Endothelial cell of umbilical vein (primary cell): ENCODE data around the gene ZNRF1. TPM values are rescaled to one million over a fixed set of nuclear protein-coding genes. Genes with fewer than 3 reads are reported as not detected.

Experiments used
- BruUV-seq: library from RNA; stranded (reverse); fragments of 400-500 nt; replicated peaks from 2 replicates; lab custom pipeline; 2021; lab: Mats Ljungman, UMichigan
- CTCF ChIA-PET: fragments of 300-600, 350-600 bp; sonication (Branson Sonifier 250); formaldehyde crosslinking; loops from one replicate; lab custom pipeline; 2021; ENCODE audit warnings: antibody characterized with exemption, inconsistent platforms; lab: Charles Lee
- POLR2A ChIA-PET: fragments of 300-600, 350-600 bp; sonication (Branson Sonifier 250); formaldehyde crosslinking; loops from one replicate; lab custom pipeline; 2021; ENCODE audit warnings: antibody characterized with exemption, inconsistent platforms; lab: Charles Lee
- DNase-seq: peaks from one replicate; pipeline ENCODE4 v3.0.0-alpha.2; 2011; ENCODE audit warnings: low read depth, low spot score
- FAIRE-seq: peaks from 2 replicates; lab custom pipeline; 2011; peaks lifted over from hg19 to GRCh38; lab: Jason Lieb, UNC
- H2AFZ ChIP-seq: 2 replicates; pipeline ENCODE4 v1.6.0; 2012; ENCODE audit warnings: low read depth, low read length, control low read depth, inconsistent platforms
- H3K27ac ChIP-seq: 2 replicates; pipeline ENCODE4 v1.5.1; 2011; ENCODE audit warnings: low read depth, mild to moderate bottlenecking, control low read depth, low read length, moderate library complexity; ENCODE audit not compliant: insufficient read depth
- H3K27me3 ChIP-seq, 2 experiments: 2 replicates each; pipeline versions ENCODE4 v1.6.0 to v1.6.1; 2011; ENCODE audit warnings: low read length in 2 of 2, mixed read lengths in 1 of 2; ENCODE audit not compliant: control insufficient read depth in 2 of 2, insufficient read depth in 2 of 2
- H3K36me3 ChIP-seq, 2 experiments: 2 replicates in 1 of 2; 3 replicates in 1 of 2; pipeline ENCODE4 v1.5.1; 2011; ENCODE audit warnings: low read length in 2 of 2, mild to moderate bottlenecking in 1 of 2, moderate library complexity in 1 of 2; ENCODE audit not compliant: control insufficient read depth in 2 of 2, insufficient read depth in 2 of 2; ENCODE audit errors: extremely low read depth in 1 of 2
- H3K4me1 ChIP-seq: 3 replicates; pipeline ENCODE4 v1.5.1; 2011; ENCODE audit warnings: mild to moderate bottlenecking, low read length; ENCODE audit not compliant: control insufficient read depth, insufficient read depth; ENCODE audit errors: extremely low read depth
- H3K4me2 ChIP-seq: 2 replicates; pipeline ENCODE4 v1.6.1; 2011; ENCODE audit warnings: low read length, control low read depth, mixed read lengths; ENCODE audit not compliant: insufficient read depth
- H3K4me3 ChIP-seq, 3 experiments: fragments of 200-600 bp in 1 of 3; sonication (generic), shearing (Covaris generic) in 1 of 3; replicated peaks in 1 of 3; 2 replicates each; pipeline ENCODE4 v1.5.1; 2011 to 2016; ENCODE audit warnings: control low read depth in 3 of 3, low read length in 3 of 3, mild to moderate bottlenecking in 2 of 3, inconsistent platforms in 1 of 3, low read depth in 1 of 3, moderate library complexity in 1 of 3; ENCODE audit not compliant: insufficient read depth in 1 of 3
- H3K79me2 ChIP-seq: 2 replicates; pipeline ENCODE4 v1.6.0; 2012; ENCODE audit warnings: low read length, inconsistent platforms; ENCODE audit not compliant: control insufficient read depth, insufficient read depth
- H3K9ac ChIP-seq: replicated peaks from 2 replicates; pipeline ENCODE3; 2011; ENCODE audit warnings: low read length, control low read depth; ENCODE audit not compliant: insufficient read depth; ENCODE audit errors: extremely low read depth
- H3K9me1 ChIP-seq: replicated peaks from 3 replicates; pipeline ENCODE4 v1.6.0; 2011; ENCODE audit warnings: mild to moderate bottlenecking, low read length; ENCODE audit not compliant: control insufficient read depth, insufficient read depth; ENCODE audit errors: extremely low read depth
- H3K9me3 ChIP-seq: replicated peaks from 2 replicates; pipeline ENCODE4 v1.5.1; 2012; ENCODE audit warnings: low read length, inconsistent platforms; ENCODE audit not compliant: control insufficient read depth, insufficient read depth
- H4K20me1 ChIP-seq: replicated peaks from 2 replicates; pipeline ENCODE3; 2011; ENCODE audit warnings: mild to moderate bottlenecking, low read length; ENCODE audit not compliant: control insufficient read depth, insufficient read depth; ENCODE audit errors: extremely low read depth
- EZH2 ChIP-seq: IDR thresholded peaks from 2 replicates; pipeline ENCODE4 v1.6.1; 2012; ENCODE audit warnings: borderline replicate concordance, low read depth, mild to moderate bottlenecking, moderate library complexity, low read length, inconsistent platforms; ENCODE audit not compliant: severe bottlenecking
- FOS ChIP-seq: IDR thresholded peaks from 2 replicates; pipeline ENCODE4 v1.6.1; 2011; ENCODE audit warnings: mild to moderate bottlenecking, low read length, moderate library complexity, borderline replicate concordance; ENCODE audit not compliant: insufficient read depth
- GATA2 ChIP-seq: IDR thresholded peaks from 2 replicates; pipeline ENCODE4 v1.7.0; 2011; ENCODE audit warnings: low read depth, mild to moderate bottlenecking, moderate library complexity, mixed read lengths, low read length; ENCODE audit not compliant: insufficient read length, insufficient read depth
- JUN ChIP-seq: IDR thresholded peaks from 2 replicates; pipeline ENCODE4 v1.6.1; 2011; ENCODE audit warnings: borderline replicate concordance, low read depth; ENCODE audit not compliant: insufficient read length, insufficient read depth
- MYC ChIP-seq: IDR thresholded peaks from one replicate; pipeline ENCODE4 v1.6.1; 2011; ENCODE audit warnings: mild to moderate bottlenecking, low read depth, low read length
- POLR2A ChIP-seq: IDR thresholded peaks from 2 replicates; pipeline ENCODE4 v1.6.1; 2012; ENCODE audit warnings: low read depth, mild to moderate bottlenecking, control low read depth, low read length
- POLR2AphosphoS5 ChIP-seq: IDR thresholded peaks from 2 replicates; pipeline ENCODE4 v1.6.1; 2012; ENCODE audit warnings: low read depth, mild to moderate bottlenecking, control low read depth, low read length, moderate library complexity; ENCODE audit not compliant: insufficient read depth
- dilution Hi-C: fragments of 300-500 bp; cut with MboI; formaldehyde crosslinking; loops from one replicate; pipeline ENCODE4 v1.15.0; 2019; ENCODE audit warnings: low sequenced_read_pairs; ENCODE audit not compliant: extremely low pct_ligation_motif_present
- intact Hi-C: fragments of 100-400 bp; cut with micrococcal nuclease; formaldehyde crosslinking; loops from one replicate; pipeline ENCODE4 v1.10.0; 2022
- polyA plus RNA-seq, 4 experiments: library from polyadenylated mRNA; depleted of rRNA in 3 of 4; stranded (reverse) in 3 of 4; unstranded in 1 of 4; fragments of >200 nt; gene quantifications; 2 replicates each; pipeline versions ENCODE4 v1.2.1 to v1.2.3, GENCODE V29; 2011 to 2012; ENCODE audit warnings: missing spikeins in 1 of 4
- total RNA-seq: library from RNA; stranded (reverse); gene quantifications from 2 replicates; pipeline ENCODE4 v1.2.3, GENCODE V29; 2021
- TF ChIP-seq, protein P1 (sequence below), 2 donors: IDR thresholded peaks; 1 replicate in 1 of 2; 2 replicates in 1 of 2; pipeline ENCODE4 v1.5.1; 2011; ENCODE audit warnings: low read length in 2 of 2, mild to moderate bottlenecking in 2 of 2, moderate library complexity in 2 of 2, control low read depth in 1 of 2, inconsistent platforms in 1 of 2, low read depth in 1 of 2; ENCODE audit not compliant: insufficient read depth in 1 of 2; ENCODE audit errors: extremely low read depth in 1 of 2
- TF ChIP-seq, protein P2 (sequence below): IDR thresholded peaks from 2 replicates; pipeline ENCODE4 v1.6.1; 2011; ENCODE audit not compliant: insufficient read depth, insufficient read length

Gene ZNRF1
- total and polyA plus RNA-seq, 2 donors (not counting 3 experiments of a cell fraction or from before 2014, with no cell fraction given): 23.7 to 34.9 TPM

DNA sequence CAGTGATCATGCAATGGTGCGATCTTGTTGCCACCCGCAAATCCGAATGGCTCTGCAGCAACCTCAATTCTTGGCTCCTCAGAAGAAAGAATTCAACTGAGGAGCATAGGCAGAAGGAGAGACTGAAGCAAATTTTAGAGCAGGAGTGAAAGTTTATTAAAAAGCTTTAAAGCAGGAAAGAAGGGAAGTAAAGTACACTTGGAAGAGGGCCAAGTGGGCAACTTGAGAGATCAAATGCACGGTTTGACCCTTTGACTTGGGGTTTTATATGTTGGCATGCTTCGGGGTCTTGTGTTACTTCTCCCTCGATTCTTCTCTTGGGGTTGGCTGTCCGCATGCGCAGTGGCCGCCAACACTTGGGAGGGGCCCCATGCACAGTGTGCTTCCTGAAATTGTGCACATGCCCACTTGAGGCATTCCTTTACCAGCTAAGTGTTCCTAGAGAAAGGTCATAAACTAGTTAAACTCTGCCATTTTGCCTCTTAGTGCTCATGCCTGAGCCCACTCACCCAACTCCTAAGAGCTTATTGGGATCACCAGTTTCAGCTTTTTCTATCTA, 36.7 kb downstream of the ZNRF1 start:
- DNase-seq (no peak), FAIRE-seq (no peak)
- no TSS peak for BruUV-seq
- intact Hi-C loops (no loop called here), dilution Hi-C loops (no loop called here)
- H3K4me2 ChIP-seq: no peak overlapping the region
- peaks cover 4% of the 10 kb centered on the region for H4K20me1 ChIP-seq
- H3K9me3 ChIP-seq: no peaks in the 10 kb centered on the region
- no peak overlapping the region for H3K4me3 ChIP-seq
- H3K9me1 ChIP-seq: no peaks in the 10 kb centered on the region
- ChIA-PET POLR2A (no interaction called here), CTCF (interaction anchor here (0.8 to 1.0 kb wide), 2 partner anchors 25 to 33 kb away, joined by 3 read pairs; no protein-coding TSS in a partner anchor)
- no peak overlapping the region for H3K27ac ChIP-seq
- peaks cover 3% of the 10 kb centered on the region for H3K4me1 ChIP-seq
- TF ChIP-seq, protein P1, sequence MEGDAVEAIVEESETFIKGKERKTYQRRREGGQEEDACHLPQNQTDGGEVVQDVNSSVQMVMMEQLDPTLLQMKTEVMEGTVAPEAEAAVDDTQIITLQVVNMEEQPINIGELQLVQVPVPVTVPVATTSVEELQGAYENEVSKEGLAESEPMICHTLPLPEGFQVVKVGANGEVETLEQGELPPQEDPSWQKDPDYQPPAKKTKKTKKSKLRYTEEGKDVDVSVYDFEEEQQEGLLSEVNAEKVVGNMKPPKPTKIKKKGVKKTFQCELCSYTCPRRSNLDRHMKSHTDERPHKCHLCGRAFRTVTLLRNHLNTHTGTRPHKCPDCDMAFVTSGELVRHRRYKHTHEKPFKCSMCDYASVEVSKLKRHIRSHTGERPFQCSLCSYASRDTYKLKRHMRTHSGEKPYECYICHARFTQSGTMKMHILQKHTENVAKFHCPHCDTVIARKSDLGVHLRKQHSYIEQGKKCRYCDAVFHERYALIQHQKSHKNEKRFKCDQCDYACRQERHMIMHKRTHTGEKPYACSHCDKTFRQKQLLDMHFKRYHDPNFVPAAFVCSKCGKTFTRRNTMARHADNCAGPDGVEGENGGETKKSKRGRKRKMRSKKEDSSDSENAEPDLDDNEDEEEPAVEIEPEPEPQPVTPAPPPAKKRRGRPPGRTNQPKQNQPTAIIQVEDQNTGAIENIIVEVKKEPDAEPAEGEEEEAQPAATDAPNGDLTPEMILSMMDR (IDR thresholded peaks at IDR 0.05; ENCODE audit: extremely low read depth in 1 of 2, insufficient read depth in 1 of 2, low read depth in 1 of 2, low read length in 2 of 2): no peak
- TF ChIP-seq POLR2AphosphoS5: no peak
- TF ChIP-seq MYC: no peak
- no peak for TF ChIP-seq JUN
- no peak for TF ChIP-seq POLR2A
- TF ChIP-seq FOS: no peak
- TF ChIP-seq, protein P2, sequence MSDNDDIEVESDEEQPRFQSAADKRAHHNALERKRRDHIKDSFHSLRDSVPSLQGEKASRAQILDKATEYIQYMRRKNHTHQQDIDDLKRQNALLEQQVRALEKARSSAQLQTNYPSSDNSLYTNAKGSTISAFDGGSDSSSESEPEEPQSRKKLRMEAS: no peak
- TF ChIP-seq GATA2: no peak
- no peak for TF ChIP-seq EZH2
- peaks cover 27% of the 10 kb centered on the region for H3K79me2 ChIP-seq
- no peaks in the 10 kb centered on the region for H3K36me3 ChIP-seq
- no peaks in the 10 kb centered on the region for H3K27me3 ChIP-seq
- no peak overlapping the region for H3K9ac ChIP-seq
- no peak overlapping the region for H2AFZ ChIP-seq
